DOHH2 (cell line): ENCODE data around the gene FAM78B.

Experiments used
- EZH2phosphoT487 ChIP-seq: fragments of 200-600 bp; sonication (generic); IDR thresholded peaks from 2 replicates; pipeline ENCODE4 v1.6.1; 2017; ENCODE audit warnings: borderline replicate concordance, mild to moderate bottlenecking, antibody characterized with exemption, low read length, moderate library complexity, mixed read lengths
- TF ChIP-seq, protein P1 (sequence below): fragments of 200-600 bp; sonication (generic); IDR thresholded peaks from one replicate; pipeline ENCODE4 v1.5.1; 2014; ENCODE audit warnings: antibody characterized with exemption, mild to moderate bottlenecking, low read depth, low read length; ENCODE audit not compliant: poor library complexity, severe bottlenecking

- TF ChIP-seq, protein P1, sequence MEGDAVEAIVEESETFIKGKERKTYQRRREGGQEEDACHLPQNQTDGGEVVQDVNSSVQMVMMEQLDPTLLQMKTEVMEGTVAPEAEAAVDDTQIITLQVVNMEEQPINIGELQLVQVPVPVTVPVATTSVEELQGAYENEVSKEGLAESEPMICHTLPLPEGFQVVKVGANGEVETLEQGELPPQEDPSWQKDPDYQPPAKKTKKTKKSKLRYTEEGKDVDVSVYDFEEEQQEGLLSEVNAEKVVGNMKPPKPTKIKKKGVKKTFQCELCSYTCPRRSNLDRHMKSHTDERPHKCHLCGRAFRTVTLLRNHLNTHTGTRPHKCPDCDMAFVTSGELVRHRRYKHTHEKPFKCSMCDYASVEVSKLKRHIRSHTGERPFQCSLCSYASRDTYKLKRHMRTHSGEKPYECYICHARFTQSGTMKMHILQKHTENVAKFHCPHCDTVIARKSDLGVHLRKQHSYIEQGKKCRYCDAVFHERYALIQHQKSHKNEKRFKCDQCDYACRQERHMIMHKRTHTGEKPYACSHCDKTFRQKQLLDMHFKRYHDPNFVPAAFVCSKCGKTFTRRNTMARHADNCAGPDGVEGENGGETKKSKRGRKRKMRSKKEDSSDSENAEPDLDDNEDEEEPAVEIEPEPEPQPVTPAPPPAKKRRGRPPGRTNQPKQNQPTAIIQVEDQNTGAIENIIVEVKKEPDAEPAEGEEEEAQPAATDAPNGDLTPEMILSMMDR: no peak
- TF ChIP-seq EZH2phosphoT487: no peak
Observed at GRCh38 chr1:166184012-166184411, 17.2 kb upstream of the FAM78B start.
